ENCODE measurements around the gene CSPG4. TPM values are rescaled to one million over a fixed set of nuclear protein-coding genes. Genes with fewer than 3 reads are reported as not detected.
A peak's percentile ranks its signal among the peaks of the same experiment; 100 is the strongest.
"Not testable (repeated sequence)": the region's sequence is repeated elsewhere in the genome, so short reads cannot be mapped to it uniquely, and the experiment has no call there.

The CSPG4 gene
- total RNA-seq, 1 donor = 86.8 TPM

DNA sequence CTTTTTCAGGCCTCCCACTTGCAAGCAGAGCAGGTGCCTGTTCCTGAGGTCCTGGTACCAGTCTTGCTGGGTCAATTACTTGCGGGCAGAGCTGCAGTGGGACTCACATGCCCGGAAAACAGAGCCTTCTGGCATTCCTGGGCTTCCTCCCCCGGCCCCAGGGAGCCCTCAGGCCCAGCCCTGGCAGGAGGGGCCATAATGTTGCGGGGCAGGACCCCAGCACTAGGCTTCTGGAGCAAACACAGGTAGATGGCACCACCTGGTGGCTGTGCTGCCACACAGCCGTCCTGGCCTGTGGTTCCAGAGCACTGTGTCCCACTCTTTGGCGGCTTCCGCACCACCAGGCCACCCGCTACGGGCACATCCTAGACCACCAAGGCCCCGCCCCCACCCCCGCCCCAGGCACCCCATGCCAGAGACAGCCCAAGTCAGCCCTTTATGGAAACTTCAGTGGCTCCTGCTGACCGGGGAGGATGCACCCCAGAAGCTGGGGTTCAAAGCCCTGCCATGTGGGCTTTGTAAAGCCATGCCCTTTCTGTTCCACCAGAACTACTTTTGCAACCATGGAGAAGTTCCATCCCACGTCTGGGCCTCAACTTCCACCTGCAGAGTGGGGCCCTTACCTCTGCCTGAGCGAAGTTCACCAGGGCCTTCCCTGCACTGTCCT lies 28.9 kb downstream of the CSPG4 start:
- not testable (repeated sequence) for H3K4me3 ChIP-seq (ENCODE audit: low read depth, low read length)
- peak; percentile 71 for TF ChIP-seq CTCF (IDR thresholded peaks at IDR 0.05; ENCODE audit: insufficient read depth, low read depth, low read length)
- peak; percentile 57 for DNase-seq (ENCODE audit: low read depth)

DNA sequence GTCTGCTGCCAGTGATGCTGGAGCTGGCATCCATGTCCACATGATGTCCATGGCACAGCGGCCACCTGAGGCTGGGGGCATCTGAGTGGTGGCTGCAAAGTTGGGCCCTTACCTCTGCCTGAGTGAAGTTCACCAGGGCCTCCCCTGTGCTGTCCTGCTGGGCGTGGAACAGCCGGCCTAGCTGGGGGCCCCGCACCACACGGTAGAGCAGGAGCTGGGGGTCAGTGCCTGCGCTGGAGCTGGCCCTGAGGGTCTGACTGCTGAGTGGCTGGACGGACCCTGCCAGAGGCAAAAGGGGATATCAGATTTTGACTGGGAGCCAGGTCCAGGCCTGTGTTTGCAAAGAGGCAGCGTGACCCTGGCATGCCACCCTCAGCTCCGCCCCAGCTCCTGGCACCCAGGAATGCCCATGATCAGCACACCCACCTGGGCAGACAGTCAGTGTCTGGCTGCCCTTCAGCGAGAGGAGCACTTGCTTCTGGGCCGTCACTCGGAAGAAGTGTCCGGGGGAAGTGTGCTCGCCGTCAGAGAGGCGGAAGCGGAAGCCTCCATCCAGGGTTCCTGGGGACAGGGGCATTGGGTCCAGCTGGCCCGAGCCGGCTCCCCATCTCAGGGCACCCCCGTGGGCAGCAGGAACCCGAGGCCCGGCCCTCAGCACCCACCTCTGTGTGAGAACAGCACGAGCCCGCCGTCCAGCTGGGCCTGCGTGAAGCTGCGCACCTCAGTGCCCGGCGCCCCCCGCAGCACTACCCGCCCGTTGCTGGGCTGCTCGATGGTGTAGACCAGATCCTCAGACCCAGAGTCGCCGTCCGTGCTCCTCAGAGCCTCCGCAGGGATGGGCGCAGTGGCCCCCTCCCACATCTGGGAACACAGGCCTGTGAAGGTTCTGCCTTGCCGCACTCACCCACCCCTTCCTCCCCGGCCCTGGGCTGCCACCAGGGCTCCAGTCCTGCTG lies 30.2 kb downstream of the CSPG4 start:
- DNase-seq (ENCODE audit: low read depth) = no peak
- TF ChIP-seq CTCF (IDR thresholded peaks at IDR 0.05; ENCODE audit: insufficient read depth, low read depth, low read length) = no peak
- H3K4me3 ChIP-seq (ENCODE audit: low read depth, low read length) = no peak overlapping the region

- no peak for TF ChIP-seq CTCF (IDR thresholded peaks at IDR 0.05; ENCODE audit: insufficient read depth, low read depth, low read length)
- H3K4me3 ChIP-seq (ENCODE audit: low read depth, low read length) = no peak overlapping the region
- DNase-seq (ENCODE audit: low read depth) = no peak
These were observed 32.5 kb downstream of the CSPG4 start for GRCh38 chr15:75680007-75680789.

DNA sequence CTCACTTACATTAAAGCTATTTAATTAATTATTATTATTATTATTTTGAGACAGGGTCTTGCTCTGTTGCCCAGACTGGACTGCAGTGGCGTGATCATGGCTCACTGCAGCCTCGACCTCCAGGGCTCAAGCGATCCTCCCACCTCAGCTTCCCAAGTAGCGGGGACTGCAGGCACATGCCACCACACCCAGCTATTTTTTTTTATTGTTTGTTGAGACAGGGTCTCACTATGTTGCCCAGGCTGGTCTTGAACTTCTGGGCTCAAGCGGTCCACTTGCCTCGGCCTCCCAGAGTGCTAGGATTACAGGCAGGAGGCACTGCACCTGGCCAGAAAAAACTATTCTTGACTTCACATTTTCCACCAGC lies 34.3 kb downstream of the CSPG4 start:
- not testable (repeated sequence) for H3K4me3 ChIP-seq (ENCODE audit: low read depth, low read length); DNase-seq (ENCODE audit: low read depth)

- DNase-seq (ENCODE audit: low read depth) = no peak
These were observed 35.0 kb downstream of the CSPG4 start for GRCh38 chr15:75677465-75678323.

More at GRCh38 chr15:75677465-75678323, 35.0 kb downstream of the CSPG4 start:
- H3K4me3 ChIP-seq (ENCODE audit: low read depth, low read length) = no peak overlapping the region
- no peak for TF ChIP-seq CTCF (IDR thresholded peaks at IDR 0.05; ENCODE audit: insufficient read depth, low read depth, low read length)
